Small intestine (tissue), 7 donors: ENCODE results near the gene NR6A1. TPM values are rescaled to one million over a fixed set of nuclear protein-coding genes. Genes with fewer than 3 reads are reported as not detected.

Experiments
- DNase-seq, 2 donors: peaks; one replicate each; pipeline versions ENCODE4 v3.0.0 to v3.0.0-alpha.2; 2013
- FAIRE-seq: peaks from 2 replicates; lab custom pipeline; 2012; peaks lifted over from hg19 to GRCh38; lab: Jason Lieb, UNC
- H3K27ac ChIP-seq, 3 donors: one replicate each; pipeline ENCODE4 v1.5.1; 2013; ENCODE audit warnings: low read length in 2 of 3, mild to moderate bottlenecking in 2 of 3, control low read depth in 1 of 3, inconsistent platforms in 1 of 3, low read depth in 1 of 3, moderate library complexity in 1 of 3
- H3K27me3 ChIP-seq, 3 donors: one replicate each; pipeline ENCODE4 v1.6.1; 2013; ENCODE audit warnings: low read length in 3 of 3, inconsistent platforms in 1 of 3; ENCODE audit not compliant: control insufficient read depth in 3 of 3, insufficient read depth in 3 of 3
- H3K36me3 ChIP-seq, 3 donors: one replicate each; pipeline ENCODE4 v1.6.1; 2013; ENCODE audit warnings: low read length in 3 of 3, inconsistent platforms in 1 of 3, low read depth in 1 of 3, mild to moderate bottlenecking in 1 of 3, moderate library complexity in 1 of 3; ENCODE audit not compliant: control insufficient read depth in 3 of 3, insufficient read depth in 2 of 3
- H3K4me1 ChIP-seq, 3 donors: one replicate each; pipeline ENCODE4 v1.6.1; 2013; ENCODE audit warnings: low read length in 2 of 3, inconsistent platforms in 1 of 3, low read depth in 1 of 3, mild to moderate bottlenecking in 1 of 3, moderate library complexity in 1 of 3; ENCODE audit not compliant: control insufficient read depth in 3 of 3, insufficient read depth in 2 of 3
- H3K4me3 ChIP-seq, 3 donors: one replicate each; pipeline ENCODE4 v1.5.1; 2013; ENCODE audit warnings: low read length in 3 of 3, control low read depth in 1 of 3, inconsistent platforms in 1 of 3, low read depth in 1 of 3, mild to moderate bottlenecking in 1 of 3, moderate library complexity in 1 of 3
- H3K9me3 ChIP-seq, 2 donors: one replicate each; pipeline ENCODE4 v1.6.1; 2013; ENCODE audit warnings: low read depth in 1 of 2, low read length in 1 of 2; ENCODE audit not compliant: control insufficient read depth in 2 of 2, insufficient read depth in 1 of 2
- WGBS, 3 donors: extraction: QIAGEN DNeasy Blood & Tissue Kit; methylation state at CpG; one replicate each; pipeline ENCODE4 v1.1.7; 2013; 5-methylcytosine and 5-hydroxymethylcytosine counted together
- polyA plus RNA-seq, 4 donors: library from polyadenylated mRNA; stranded (reverse) in 3 of 4; unstranded in 1 of 4; fragments of 200-250 nt in 3 of 4; fragments of 120-200 nt in 1 of 4; gene quantifications; one replicate each; pipeline versions ENCODE4 v1.2.1 to v1.2.3, GENCODE V29; 2013
- donor health status: healthy with polysubstance abuse.
- donor health status: control.
- donor health status: control.
- donor health status: Bipolar disorder and iron deficiency.
- donor health status: healthy.

The NR6A1 gene
- polyA plus RNA-seq, 4 donors: 2.3 to 6.0 (median 4.0) TPM

- peaks cover 0 to 13% (median 0%) of the 10 kb centered on the region in 3 donors for H3K36me3 ChIP-seq
Observed at GRCh38 chr9:124683043-124683442, 88.1 kb downstream of the NR6A1 start.

GRCh38 chr9:124680714-124681390 is 90.3 kb downstream of the NR6A1 start:
- DNase-seq: no peak
- no peak for FAIRE-seq
- Histone ChIP-seq H3K36me3 (peaks cover 0 to 8% (median 0%) of the 10 kb centered on the region in 3 donors), H3K9me3 (no peaks in the 10 kb centered on the region), H3K4me1 (no peaks in the 10 kb centered on the region), H3K27me3 (no peaks in the 10 kb centered on the region), H3K4me3 (no peak overlapping the region), H3K27ac (no peak overlapping the region)
- 91 to 97% (median 91%) methylated on average over 1 of the region's 1 CpG for WGBS, 3 donors

More at GRCh38 chr9:124683043-124683442, 88.1 kb downstream of the NR6A1 start:
- no peak for DNase-seq
- 92 to 95% (median 95%) methylated on average over 3 of the region's 3 CpGs for WGBS, 3 donors
- FAIRE-seq: no peak
- no peaks in the 10 kb centered on the region for H3K27me3 ChIP-seq
- H3K27ac ChIP-seq: no peak overlapping the region
- H3K4me3 ChIP-seq: no peak overlapping the region
- H3K9me3 ChIP-seq: no peaks in the 10 kb centered on the region
- no peaks in the 10 kb centered on the region for H3K4me1 ChIP-seq

- no peak for DNase-seq
- 84 to 89% (median 88%) methylated on average over 1 of the region's 1 CpG for WGBS, 3 donors
- H3K4me3 ChIP-seq: no peak overlapping the region
- no peak for FAIRE-seq
- peaks cover 0 to 5% (median 0%) of the 10 kb centered on the region in 3 donors for H3K36me3 ChIP-seq
- H3K4me1 ChIP-seq: no peaks in the 10 kb centered on the region
- H3K27me3 ChIP-seq: no peaks in the 10 kb centered on the region
- no peaks in the 10 kb centered on the region for H3K9me3 ChIP-seq
- H3K27ac ChIP-seq: no peak overlapping the region
Observed at GRCh38 chr9:124680049-124680448, 91.1 kb downstream of the NR6A1 start.

- DNase-seq: no peak
- 39 to 45% (median 44%) methylated on average over 2 of the region's 2 CpGs for WGBS, 3 donors
Observed at GRCh38 chr9:124676159-124676551, 95.0 kb downstream of the NR6A1 start.

GRCh38 chr9:124675261-124676158 is 95.6 kb downstream of the NR6A1 start:
- no peaks in the 10 kb centered on the region for H3K4me1 ChIP-seq
- H3K27me3 ChIP-seq: no peaks in the 10 kb centered on the region
- no peak overlapping the region for H3K27ac ChIP-seq
- H3K4me3 ChIP-seq: no peak overlapping the region
- 63 to 73% (median 67%) methylated on average over 6 of the region's 6 CpGs for WGBS, 3 donors
- no peak for FAIRE-seq
- H3K9me3 ChIP-seq: no peaks in the 10 kb centered on the region
- no peak for DNase-seq
- no peaks in the 10 kb centered on the region for H3K36me3 ChIP-seq

More at GRCh38 chr9:124676159-124676551, 95.0 kb downstream of the NR6A1 start:
- no peaks in the 10 kb centered on the region for H3K36me3 ChIP-seq
- H3K4me3 ChIP-seq: no peak overlapping the region
- H3K27ac ChIP-seq: no peak overlapping the region
- no peak for FAIRE-seq
- no peaks in the 10 kb centered on the region for H3K27me3 ChIP-seq
- no peaks in the 10 kb centered on the region for H3K4me1 ChIP-seq
- H3K9me3 ChIP-seq: no peaks in the 10 kb centered on the region

- 75 to 95% (median 88%) methylated on average over 2 of the region's 2 CpGs for WGBS, 3 donors
- H3K9me3 ChIP-seq: no peaks in the 10 kb centered on the region
- no peaks in the 10 kb centered on the region for H3K27me3 ChIP-seq
- no peak overlapping the region for H3K4me3 ChIP-seq
- no peak for FAIRE-seq
- no peaks in the 10 kb centered on the region for H3K36me3 ChIP-seq
- no peaks in the 10 kb centered on the region for H3K4me1 ChIP-seq
- H3K27ac ChIP-seq: no peak overlapping the region
- peak in 1 of 2 donors; percentile 22 for DNase-seq
Observed at GRCh38 chr9:124674651-124675050, 96.5 kb downstream of the NR6A1 start.

GRCh38 chr9:124673063-124673462 is 98.0 kb downstream of the NR6A1 start:
- FAIRE-seq (no peak), DNase-seq (no peak)
- H3K36me3 ChIP-seq: no peaks in the 10 kb centered on the region
- no peaks in the 10 kb centered on the region for H3K27me3 ChIP-seq
- WGBS, 3 donors: 89 to 97% (median 91%) methylated on average over 3 of the region's 3 CpGs
- no peaks in the 10 kb centered on the region for H3K4me1 ChIP-seq
- H3K9me3 ChIP-seq: no peaks in the 10 kb centered on the region
- H3K4me3 ChIP-seq: no peak overlapping the region
- no peak overlapping the region for H3K27ac ChIP-seq

GRCh38 chr9:124671861-124672260 is 99.2 kb downstream of the NR6A1 start:
- Histone ChIP-seq H3K27ac (no peak overlapping the region), H3K36me3 (no peaks in the 10 kb centered on the region), H3K4me1 (no peaks in the 10 kb centered on the region), H3K4me3 (no peak overlapping the region), H3K9me3 (no peaks in the 10 kb centered on the region), H3K27me3 (no peaks in the 10 kb centered on the region)
- 94 to 95% (median 94%) methylated on average over 6 of the region's 6 CpGs for WGBS, 3 donors
- DNase-seq (no peak), FAIRE-seq (no peak)
